ENCODE measurements around the gene CD302. TPM values are rescaled to one million over a fixed set of nuclear protein-coding genes. Genes with fewer than 3 reads are reported as not detected.
"Not testable (repeated sequence)": the region's sequence is repeated elsewhere in the genome, so short reads cannot be mapped to it uniquely, and the experiment has no call there.

Gene CD302
- total RNA-seq, 2 experiments from 2014 or later, result 0.16 to 0.20 TPM

GRCh38 chr2:159787647-159788046 is 10.4 kb downstream of the CD302 start:
- DNase-seq; CTCF ChIA-PET; H3K27ac Mint-ChIP-seq; H3K4me1 Mint-ChIP-seq; H3K9me3 Mint-ChIP-seq (ENCODE audit: low read depth); H3K27me3 Mint-ChIP-seq; H3K4me3 Mint-ChIP-seq; H3K36me3 Mint-ChIP-seq; ATAC-seq: not testable (repeated sequence)

DNA sequence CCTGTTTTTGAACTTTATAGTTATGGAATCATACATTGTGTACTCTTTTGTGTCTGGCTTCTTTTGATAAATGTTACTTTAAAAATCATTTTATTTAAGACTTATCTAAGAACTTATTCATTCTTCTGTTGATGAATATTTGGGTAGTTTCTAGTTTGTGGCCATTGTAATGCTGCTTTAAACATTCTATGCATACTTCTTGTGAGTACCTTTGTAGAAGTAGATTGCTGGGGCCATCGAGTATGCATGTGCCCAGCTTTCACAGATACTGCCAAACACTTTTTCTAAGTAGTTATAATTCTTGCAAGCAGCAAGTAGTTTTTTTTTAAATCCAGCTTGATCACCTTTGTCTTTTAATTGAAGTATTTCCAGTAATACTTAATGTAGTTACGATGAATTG is 11.1 kb downstream of the CD302 start:
- Mint-ChIP-seq H3K36me3 (no peaks in the 10 kb centered on the region), H3K4me1 (peaks cover 8% of the 10 kb centered on the region), H3K9me3 (ENCODE audit: low read depth) (no peaks in the 10 kb centered on the region), H3K4me3 (no peak overlapping the region), H3K27me3 (peaks cover 2% of the 10 kb centered on the region), H3K27ac (no peak overlapping the region)
- DNase-seq, result no peak
- CTCF ChIA-PET, result no interaction called here
- ATAC-seq, result no peak

DNA sequence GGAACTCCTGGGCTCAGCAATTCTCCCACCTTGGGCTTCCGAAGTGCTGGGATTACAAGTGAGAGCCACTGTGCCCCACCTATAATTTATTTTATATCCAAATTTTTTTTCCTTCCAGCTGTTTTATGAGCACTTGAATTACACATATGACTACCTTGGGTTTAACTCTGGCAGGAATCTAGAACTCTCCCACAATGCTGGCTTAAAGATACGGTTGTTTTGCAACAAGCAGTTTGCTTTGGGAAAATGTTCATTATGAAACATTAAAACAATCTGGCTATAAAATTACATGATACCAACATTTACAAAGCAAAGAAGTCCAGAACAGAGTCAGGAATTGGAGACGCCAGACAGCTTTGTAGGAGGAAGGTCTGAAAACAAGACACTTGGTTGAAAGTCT is 12.8 kb downstream of the CD302 start:
- H3K4me1 Mint-ChIP-seq, result peaks cover 3% of the 10 kb centered on the region
- no peak overlapping the region for H3K27ac Mint-ChIP-seq
- ATAC-seq (no peak), DNase-seq (no peak)
- H3K36me3 Mint-ChIP-seq, result no peaks in the 10 kb centered on the region
- CTCF ChIA-PET, result interaction anchor here (0.7 kb wide), 1 partner anchor 43 kb away, joined by 3 read pairs; no protein-coding TSS in a partner anchor
- H3K9me3 Mint-ChIP-seq (ENCODE audit: low read depth), result no peaks in the 10 kb centered on the region
- peaks cover 2% of the 10 kb centered on the region for H3K27me3 Mint-ChIP-seq
- H3K4me3 Mint-ChIP-seq, result no peak overlapping the region

GRCh38 chr2:159784744-159785143 is 13.3 kb downstream of the CD302 start:
- ATAC-seq, H3K27ac Mint-ChIP-seq: not testable (repeated sequence)

GRCh38 chr2:159783556-159783955 is 14.5 kb downstream of the CD302 start:
- no peaks in the 10 kb centered on the region for H3K4me1 Mint-ChIP-seq
- DNase-seq (no peak), ATAC-seq (no peak)
- H3K4me3 Mint-ChIP-seq, result no peak overlapping the region
- H3K27ac Mint-ChIP-seq, result no peak overlapping the region
- peaks cover 2% of the 10 kb centered on the region for H3K27me3 Mint-ChIP-seq
- H3K9me3 Mint-ChIP-seq (ENCODE audit: low read depth), result no peaks in the 10 kb centered on the region
- no peaks in the 10 kb centered on the region for H3K36me3 Mint-ChIP-seq
- CTCF ChIA-PET, result no interaction called here

More at GRCh38 chr2:159784744-159785143, 13.3 kb downstream of the CD302 start:
- DNase-seq; H3K4me1 Mint-ChIP-seq; H3K9me3 Mint-ChIP-seq (ENCODE audit: low read depth); H3K36me3 Mint-ChIP-seq; H3K27me3 Mint-ChIP-seq; H3K4me3 Mint-ChIP-seq: not testable (repeated sequence)
- CTCF ChIA-PET, result interaction anchor here (0.7 kb wide), 3 partner anchors 42 to 819 kb away, joined by 3 read pairs; no protein-coding TSS in a partner anchor

GRCh38 chr2:159776321-159776720 is 21.7 kb downstream of the CD302 start:
- Mint-ChIP-seq H3K4me3 (no peak overlapping the region), H3K27me3 (no peaks in the 10 kb centered on the region), H3K9me3 (ENCODE audit: low read depth) (no peaks in the 10 kb centered on the region), H3K27ac (no peak overlapping the region), H3K36me3 (peaks cover 7% of the 10 kb centered on the region), H3K4me1 (no peaks in the 10 kb centered on the region)
- no peak for ATAC-seq
- DNase-seq, result no peak
- CTCF ChIA-PET, result interaction anchor here (0.7 kb wide), 1 partner anchor 166 kb away, joined by 3 read pairs; no protein-coding TSS in a partner anchor

DNA sequence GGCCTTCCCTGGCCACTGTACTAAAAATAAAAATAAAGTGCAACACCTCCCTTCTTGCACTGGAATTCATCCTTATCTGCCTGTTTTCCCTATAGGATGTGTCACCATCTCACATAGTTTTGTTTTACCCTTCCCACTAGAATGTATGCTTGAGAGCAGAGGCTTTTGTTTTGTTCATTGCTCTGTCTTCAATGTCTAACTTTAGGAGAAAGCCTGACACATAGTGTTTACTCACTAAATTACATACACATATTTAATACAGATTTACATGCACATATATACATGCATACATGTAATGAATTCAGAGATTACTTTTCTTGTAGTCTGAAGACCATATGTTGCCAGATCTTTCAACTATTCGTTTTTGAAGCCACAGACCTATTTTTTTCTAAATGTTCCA is 23.0 kb downstream of the CD302 start:
- DNase-seq (no peak), ATAC-seq (no peak)
- Mint-ChIP-seq H3K4me3 (no peak overlapping the region), H3K27ac (no peak overlapping the region), H3K4me1 (no peaks in the 10 kb centered on the region), H3K9me3 (ENCODE audit: low read depth) (no peaks in the 10 kb centered on the region), H3K36me3 (peaks cover 10% of the 10 kb centered on the region), H3K27me3 (no peaks in the 10 kb centered on the region)
- CTCF ChIA-PET, result no interaction called here

- Mint-ChIP-seq H3K4me1 (no peaks in the 10 kb centered on the region), H3K4me3 (no peak overlapping the region), H3K9me3 (ENCODE audit: low read depth) (no peaks in the 10 kb centered on the region), H3K27me3 (no peaks in the 10 kb centered on the region), H3K36me3 (peaks cover 10% of the 10 kb centered on the region), H3K27ac (no peak overlapping the region)
- DNase-seq, result no peak
- CTCF ChIA-PET, result no interaction called here
- no peak for ATAC-seq
Observed at GRCh38 chr2:159774370-159774990, 23.5 kb downstream of the CD302 start.

DNA sequence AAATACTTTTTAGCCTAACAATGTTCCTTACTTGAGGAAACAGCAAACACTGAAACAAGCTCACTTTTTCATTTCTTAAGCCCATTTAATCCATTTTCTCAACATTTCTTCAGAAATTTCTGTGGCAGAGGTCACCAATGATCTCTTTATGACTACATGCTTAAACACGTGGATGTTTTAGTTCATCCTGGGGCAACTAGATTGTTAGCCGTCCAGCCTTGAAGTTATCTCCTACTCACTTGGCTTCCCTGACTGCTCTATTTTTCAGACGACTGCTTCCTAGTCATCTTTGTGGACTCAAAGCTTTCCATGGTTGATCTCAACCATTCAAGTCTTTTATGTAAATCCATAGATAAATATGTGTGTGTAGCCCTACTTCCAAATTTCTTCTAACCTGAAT is 24.1 kb downstream of the CD302 start:
- Mint-ChIP-seq H3K27me3 (no peaks in the 10 kb centered on the region), H3K36me3 (peaks cover 14% of the 10 kb centered on the region), H3K4me1 (no peaks in the 10 kb centered on the region), H3K27ac (no peak overlapping the region), H3K4me3 (no peak overlapping the region), H3K9me3 (ENCODE audit: low read depth) (no peaks in the 10 kb centered on the region)
- DNase-seq (no peak), ATAC-seq (no peak)
- CTCF ChIA-PET, result interaction anchor here (0.7 kb wide), 1 partner anchor 27 kb away, joined by 3 read pairs; no protein-coding TSS in a partner anchor

DNA sequence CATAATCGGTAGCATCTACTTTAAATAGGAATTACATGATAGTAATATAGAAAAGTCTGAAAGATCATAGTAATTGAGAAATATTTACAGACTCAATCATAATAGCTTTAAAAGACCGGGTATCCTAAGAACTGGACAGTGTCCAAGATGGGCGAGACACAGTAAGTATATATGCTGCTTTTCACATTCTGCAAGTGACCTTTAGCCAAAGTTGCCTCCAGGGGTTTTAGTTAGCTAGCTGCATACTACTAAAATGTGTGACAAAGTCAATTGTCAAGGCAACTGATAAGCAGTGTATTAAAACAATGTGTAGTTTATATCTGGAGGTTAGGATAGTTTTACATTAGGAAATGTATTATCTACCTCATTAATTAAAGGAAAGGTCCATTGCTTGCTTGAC is 24.6 kb downstream of the CD302 start:
- H3K27ac Mint-ChIP-seq, result no peak overlapping the region
- no peaks in the 10 kb centered on the region for H3K27me3 Mint-ChIP-seq
- H3K4me1 Mint-ChIP-seq, result no peaks in the 10 kb centered on the region
- no peaks in the 10 kb centered on the region for H3K9me3 Mint-ChIP-seq (ENCODE audit: low read depth)
- DNase-seq (no peak), ATAC-seq (no peak)
- peaks cover 14% of the 10 kb centered on the region for H3K36me3 Mint-ChIP-seq
- CTCF ChIA-PET, result interaction anchor here (0.7 kb wide), 1 partner anchor 27 kb away, joined by 3 read pairs; no protein-coding TSS in a partner anchor
- no peak overlapping the region for H3K4me3 Mint-ChIP-seq

GRCh38 chr2:159769147-159769546 is 28.9 kb downstream of the CD302 start:
- CTCF ChIA-PET, result no interaction called here
- ATAC-seq (no peak), DNase-seq (no peak)
- Mint-ChIP-seq H3K4me3 (no peak overlapping the region), H3K9me3 (ENCODE audit: low read depth) (no peaks in the 10 kb centered on the region), H3K27ac (no peak overlapping the region), H3K27me3 (no peaks in the 10 kb centered on the region), H3K36me3 (peaks cover 32% of the 10 kb centered on the region), H3K4me1 (peaks cover 5% of the 10 kb centered on the region)

- H3K27ac Mint-ChIP-seq, result no peak overlapping the region
Observed at GRCh38 chr2:159762075-159762474, 35.9 kb downstream of the CD302 start.

GRCh38 chr2:159760326-159760725 is 37.7 kb downstream of the CD302 start:
- H3K9me3 Mint-ChIP-seq (ENCODE audit: low read depth), result no peaks in the 10 kb centered on the region
- H3K27ac Mint-ChIP-seq, result no peak overlapping the region
- no peaks in the 10 kb centered on the region for H3K27me3 Mint-ChIP-seq
- H3K4me1 Mint-ChIP-seq, result peaks cover 1% of the 10 kb centered on the region
- ATAC-seq (no peak), DNase-seq (no peak)
- H3K4me3 Mint-ChIP-seq, result no peak overlapping the region
- peaks cover 40% of the 10 kb centered on the region for H3K36me3 Mint-ChIP-seq
- CTCF ChIA-PET, result no interaction called here

More at GRCh38 chr2:159762075-159762474, 35.9 kb downstream of the CD302 start:
- Mint-ChIP-seq H3K4me3 (no peak overlapping the region), H3K27me3 (no peaks in the 10 kb centered on the region), H3K9me3 (ENCODE audit: low read depth) (no peaks in the 10 kb centered on the region), H3K4me1 (peaks cover 6% of the 10 kb centered on the region), H3K36me3 (peaks cover 48% of the 10 kb centered on the region)
- no peak for DNase-seq
- ATAC-seq, result no peak
- CTCF ChIA-PET, result interaction anchor here (0.9 to 1.4 kb wide), 3 partner anchors 9 to 50 kb away, joined by 3 to 5 read pairs (median 4); partner anchors contain the start of gene MARCHF7

DNA sequence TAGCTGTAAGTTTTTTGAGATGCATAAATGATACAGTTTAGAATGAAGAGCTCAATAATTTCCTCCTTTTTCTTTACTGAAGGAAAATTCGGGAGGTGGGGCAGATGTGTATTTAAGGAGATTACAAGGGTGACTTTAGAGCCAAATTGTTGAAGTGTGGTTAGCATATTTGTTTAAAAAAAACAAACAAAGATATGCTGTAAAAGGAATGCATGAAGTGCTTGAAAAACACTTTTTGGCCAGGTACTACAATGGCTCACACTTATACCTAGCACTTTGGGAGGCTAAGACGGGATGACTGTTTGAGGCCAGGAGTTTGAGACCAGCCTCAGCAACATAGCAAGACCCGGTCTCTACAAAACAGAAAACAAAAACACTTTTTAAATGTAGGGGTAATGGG is 38.4 kb downstream of the CD302 start:
- peaks cover 1% of the 10 kb centered on the region for H3K4me1 Mint-ChIP-seq
- H3K4me3 Mint-ChIP-seq, result no peak overlapping the region
- H3K36me3 Mint-ChIP-seq, result peaks cover 37% of the 10 kb centered on the region
- CTCF ChIA-PET, result interaction anchor here (1.0 kb wide), 1 partner anchor 44 kb away, joined by 3 read pairs; no protein-coding TSS in a partner anchor
- H3K9me3 Mint-ChIP-seq (ENCODE audit: low read depth), result no peaks in the 10 kb centered on the region
- ATAC-seq (no peak), DNase-seq (no peak)
- H3K27me3 Mint-ChIP-seq, result no peaks in the 10 kb centered on the region
- H3K27ac Mint-ChIP-seq, result no peak overlapping the region

Measured in activated CD8-positive, alpha-beta memory T cell treated with anti-CD3 and anti-CD28 coated beads, Interleukin-2, amount 10 ng/mL, durations not matched to agents 7 days and 5 days (primary cell).